Naive thymus-derived CD4-positive, alpha-beta T cell (primary cell): ENCODE results near the gene PIK3CG. TPM values are rescaled to one million over a fixed set of nuclear protein-coding genes. Genes with fewer than 3 reads are reported as not detected.

Experiments used
- ATAC-seq: fragments of 150-1000 bp; cut with Tn5 transposase; 2 replicates; pipeline ENCODE4 v1.10.0; 2021; ENCODE audit warnings: mild to moderate bottlenecking, moderate library complexity
- CTCF ChIA-PET: fragments of 350-600 bp; sonication (Branson Sonifier 250); formaldehyde crosslinking; loops from one replicate; lab custom pipeline; 2021; ENCODE audit warnings: antibody characterized with exemption; lab: Charles Lee
- POLR2A ChIA-PET: fragments of 350-600 bp; sonication (Branson Sonifier 250); formaldehyde crosslinking; loops from one replicate; lab custom pipeline; 2021; ENCODE audit warnings: antibody characterized with exemption, inconsistent platforms; lab: Charles Lee
- DNase-seq, 9 donors: peaks; one replicate each; pipeline versions ENCODE4 v3.0.0 to v3.0.0-alpha.2; 2020 to 2022; ENCODE audit warnings: mixed read lengths in 1 of 9
- H3K27ac ChIP-seq: one replicate; pipeline ENCODE4 v1.7.0; 2013; ENCODE audit warnings: mild to moderate bottlenecking, low read depth, low read length, moderate library complexity
- H3K27me3 ChIP-seq, 2 donors: one replicate each; pipeline ENCODE4 v1.7.0; 2013; ENCODE audit warnings: low read length in 2 of 2, mild to moderate bottlenecking in 2 of 2, moderate library complexity in 2 of 2; ENCODE audit not compliant: control insufficient read depth in 2 of 2, insufficient read depth in 2 of 2
- H3K36me3 ChIP-seq, 3 experiments: 1 replicate in 2 of 3; 2 replicates in 1 of 3; pipeline ENCODE4 v1.7.0; 2013; ENCODE audit warnings: low read length in 3 of 3, mild to moderate bottlenecking in 3 of 3, moderate library complexity in 1 of 3; ENCODE audit not compliant: insufficient read depth in 3 of 3, control insufficient read depth in 2 of 3
- H3K4me1 ChIP-seq, 2 donors: one replicate each; pipeline ENCODE4 v1.7.0; 2013; ENCODE audit warnings: low read length in 2 of 2, mild to moderate bottlenecking in 2 of 2, moderate library complexity in 1 of 2; ENCODE audit not compliant: control insufficient read depth in 2 of 2, insufficient read depth in 2 of 2
- H3K4me3 ChIP-seq: 2 replicates; pipeline ENCODE4 v1.7.0; 2013; ENCODE audit warnings: mild to moderate bottlenecking, low read length
- H3K9me3 ChIP-seq, 3 experiments: 1 replicate in 2 of 3; 2 replicates in 1 of 3; pipeline ENCODE4 v1.7.0; 2013; ENCODE audit warnings: low read length in 3 of 3; ENCODE audit not compliant: control insufficient read depth in 2 of 3
- H3K27ac Mint-ChIP-seq, 9 donors: one replicate each; pipeline ENCODE4 v1.8.0; 2020 to 2022; ENCODE audit warnings: mixed read lengths in 9 of 9, mild to moderate bottlenecking in 8 of 9, moderate library complexity in 5 of 9, inconsistent platforms in 2 of 9
- H3K27me3 Mint-ChIP-seq, 5 donors: one replicate each; pipeline ENCODE4 v1.8.0; 2021 to 2022; ENCODE audit warnings: mixed read lengths in 5 of 5, mild to moderate bottlenecking in 1 of 5
- H3K36me3 Mint-ChIP-seq, 5 donors: one replicate each; pipeline ENCODE4 v1.8.0; 2020 to 2022; ENCODE audit warnings: mixed read lengths in 5 of 5, mild to moderate bottlenecking in 3 of 5, inconsistent platforms in 1 of 5
- H3K4me1 Mint-ChIP-seq, 7 donors: one replicate each; pipeline ENCODE4 v1.8.0; 2020 to 2022; ENCODE audit warnings: mixed read lengths in 7 of 7, mild to moderate bottlenecking in 3 of 7, inconsistent platforms in 1 of 7
- H3K4me3 Mint-ChIP-seq, 10 donors: one replicate each; pipeline ENCODE4 v1.8.0; 2020 to 2022; ENCODE audit warnings: mild to moderate bottlenecking in 10 of 10, mixed read lengths in 10 of 10, moderate library complexity in 6 of 10, inconsistent platforms in 2 of 10
- H3K9me3 Mint-ChIP-seq, 11 donors: one replicate each; pipeline ENCODE4 v1.8.0; 2020 to 2022; ENCODE audit warnings: mixed read lengths in 11 of 11, mild to moderate bottlenecking in 4 of 11, inconsistent platforms in 1 of 11, moderate library complexity in 1 of 11
- intact Hi-C, 2 donors: fragments of 100-400 bp; cut with micrococcal nuclease; formaldehyde crosslinking; loops; one replicate each; pipeline ENCODE4 v1.15.1; 2023
- polyA plus RNA-seq, 2 donors: library from polyadenylated mRNA; unstranded; fragments of 300-500 nt; fragmentation: Illumina TruSeq; gene quantifications; one replicate each; pipeline ENCODE4 v1.2.3, GENCODE V29; 2021
- total RNA-seq, 6 experiments: library from RNA in 5 of 6; stranded (reverse) in 5 of 6; gene quantifications; 1 replicate in 5 of 6; 2 replicates in 1 of 6; pipeline ENCODE4 v1.2.3 and lab custom pipeline; 2021 to 2026

PIK3CG gene
- total and polyA plus RNA-seq, 7 experiments from 2014 or later: 15.3 to 54.9 (median 29.7) TPM

DNA sequence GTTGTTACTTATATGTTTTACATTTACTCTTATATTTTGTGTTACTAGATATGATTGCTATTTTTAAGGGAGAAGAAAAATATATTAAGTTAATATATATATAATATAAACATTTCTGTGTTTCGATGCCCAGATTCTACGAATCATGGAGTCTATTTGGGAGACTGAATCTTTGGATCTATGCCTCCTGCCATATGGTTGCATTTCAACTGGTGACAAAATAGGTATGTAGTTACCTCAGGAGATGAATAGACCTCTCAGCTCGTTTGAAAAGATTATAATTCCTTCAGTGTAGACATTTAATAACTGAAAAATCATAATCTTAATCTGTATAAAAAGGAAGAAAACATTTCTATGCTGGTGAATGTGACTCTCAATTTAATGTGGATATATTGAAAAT lies 16.9 kb downstream of the PIK3CG start:
- Histone ChIP-seq H3K27ac (no peak overlapping the region), H3K27me3 (no peaks in the 10 kb centered on the region), H3K36me3 (peaks cover 12 to 74% (median 42%) of the 10 kb centered on the region in 3 experiments), H3K4me1 (no peaks in the 10 kb centered on the region), H3K9me3 (no peaks in the 10 kb centered on the region), H3K4me3 (no peak overlapping the region)
- H3K4me3 Mint-ChIP-seq: no peak overlapping the region
- ATAC-seq (no peak), DNase-seq (no peak)
- no peak overlapping the region for H3K27ac Mint-ChIP-seq
- no peaks in the 10 kb centered on the region for H3K9me3 Mint-ChIP-seq
- POLR2A ChIA-PET: interaction anchor here (0.9 kb wide), 1 partner anchor 11 kb away, joined by 3 read pairs; no protein-coding TSS in a partner anchor
- H3K36me3 Mint-ChIP-seq: peaks cover 38 to 87% (median 75%) of the 10 kb centered on the region in 5 donors
- H3K4me1 Mint-ChIP-seq: peaks cover 17 to 41% (median 38%) of the 10 kb centered on the region in 7 donors
- no peaks in the 10 kb centered on the region for H3K27me3 Mint-ChIP-seq
- intact Hi-C loops: no loop called here
- CTCF ChIA-PET: no interaction called here

GRCh38 chr7:106883456-106884026 lies 18.5 kb downstream of the PIK3CG start:
- Mint-ChIP-seq H3K36me3 (peaks cover 45 to 88% (median 78%) of the 10 kb centered on the region in 5 donors), H3K4me1 (peaks cover 5 to 29% (median 23%) of the 10 kb centered on the region in 7 donors), H3K27ac (peak overlapping the region in 4 of 9 donors; percentile 12 to 49 (median 34)), H3K27me3 (no peaks in the 10 kb centered on the region), H3K4me3 (no peak overlapping the region), H3K9me3 (no peaks in the 10 kb centered on the region)
- ATAC-seq (no peak), DNase-seq (no peak)
- ChIA-PET POLR2A (no interaction called here), CTCF (no interaction called here)
- Histone ChIP-seq H3K4me1 (no peaks in the 10 kb centered on the region), H3K9me3 (no peaks in the 10 kb centered on the region), H3K27ac (no peak overlapping the region), H3K27me3 (no peaks in the 10 kb centered on the region), H3K36me3 (peaks cover 12 to 88% (median 52%) of the 10 kb centered on the region in 3 experiments), H3K4me3 (no peak overlapping the region)
- intact Hi-C loops: no loop called here

GRCh38 chr7:106885652-106886051 lies 20.6 kb downstream of the PIK3CG start:
- peaks cover 12 to 83% (median 47%) of the 10 kb centered on the region in 3 experiments for H3K36me3 ChIP-seq
- no peak for DNase-seq
- Mint-ChIP-seq H3K27ac (peak overlapping the region in 2 of 9 donors; percentile 19 to 23), H3K36me3 (peaks cover 43 to 86% (median 76%) of the 10 kb centered on the region in 5 donors), H3K9me3 (no peaks in the 10 kb centered on the region), H3K4me1 (peaks cover 3 to 13% (median 8%) of the 10 kb centered on the region in 7 donors), H3K27me3 (no peaks in the 10 kb centered on the region), H3K4me3 (no peak overlapping the region)
- no peaks in the 10 kb centered on the region for H3K27me3 ChIP-seq
- ChIA-PET CTCF (no interaction called here), POLR2A (no interaction called here)
- no peak for ATAC-seq
- no peak overlapping the region for H3K27ac ChIP-seq
- no peaks in the 10 kb centered on the region for H3K9me3 ChIP-seq
- no peak overlapping the region for H3K4me3 ChIP-seq
- H3K4me1 ChIP-seq: no peaks in the 10 kb centered on the region
- intact Hi-C loops: no loop called here

- Mint-ChIP-seq H3K27ac (peak overlapping the region in 1 of 9 donors; percentile 69), H3K9me3 (no peaks in the 10 kb centered on the region), H3K27me3 (no peaks in the 10 kb centered on the region), H3K36me3 (peaks cover 50 to 87% (median 79%) of the 10 kb centered on the region in 5 donors), H3K4me3 (no peak overlapping the region), H3K4me1 (peaks cover 4 to 15% (median 13%) of the 10 kb centered on the region in 7 donors)
- no peak for DNase-seq
- Histone ChIP-seq H3K4me3 (no peak overlapping the region), H3K4me1 (no peaks in the 10 kb centered on the region), H3K36me3 (peaks cover 15 to 88% (median 42%) of the 10 kb centered on the region in 3 experiments), H3K27me3 (no peaks in the 10 kb centered on the region), H3K27ac (no peak overlapping the region), H3K9me3 (no peaks in the 10 kb centered on the region)
- ChIA-PET POLR2A (no interaction called here), CTCF (no interaction called here)
- intact Hi-C loops: no loop called here
- no peak for ATAC-seq
Measured at GRCh38 chr7:106887421-106887820, 22.3 kb downstream of the PIK3CG start.

- H3K36me3 Mint-ChIP-seq: peaks cover 47 to 87% (median 75%) of the 10 kb centered on the region in 5 donors
- H3K4me1 Mint-ChIP-seq: peaks cover 4 to 21% (median 15%) of the 10 kb centered on the region in 7 donors
- Histone ChIP-seq H3K4me3 (no peak overlapping the region), H3K36me3 (peaks cover 14 to 88% (median 34%) of the 10 kb centered on the region in 3 experiments), H3K9me3 (no peaks in the 10 kb centered on the region), H3K4me1 (no peaks in the 10 kb centered on the region), H3K27me3 (no peaks in the 10 kb centered on the region), H3K27ac (no peak overlapping the region)
- H3K27me3 Mint-ChIP-seq: no peaks in the 10 kb centered on the region
- POLR2A ChIA-PET: no interaction called here
- H3K9me3 Mint-ChIP-seq: no peaks in the 10 kb centered on the region
- no peak overlapping the region for H3K4me3 Mint-ChIP-seq
- DNase-seq (no peak), ATAC-seq (no peak)
- intact Hi-C loops: no loop called here
- peak overlapping the region in 1 of 9 donors; percentile 43 for H3K27ac Mint-ChIP-seq
- CTCF ChIA-PET: no interaction called here
Measured at GRCh38 chr7:106888204-106888603, 23.1 kb downstream of the PIK3CG start.

- Histone ChIP-seq H3K27ac (no peak overlapping the region), H3K9me3 (no peaks in the 10 kb centered on the region), H3K36me3 (peaks cover 11 to 83% (median 24%) of the 10 kb centered on the region in 3 experiments), H3K27me3 (no peaks in the 10 kb centered on the region), H3K4me1 (peaks cover 0 to 6% of the 10 kb centered on the region in 2 donors), H3K4me3 (no peak overlapping the region)
- Mint-ChIP-seq H3K27ac (peak overlapping the region in 1 of 9 donors; percentile 9), H3K36me3 (peaks cover 30 to 80% (median 60%) of the 10 kb centered on the region in 5 donors), H3K9me3 (no peaks in the 10 kb centered on the region), H3K27me3 (no peaks in the 10 kb centered on the region), H3K4me3 (no peak overlapping the region), H3K4me1 (peaks cover 0 to 32% (median 16%) of the 10 kb centered on the region in 7 donors)
- ChIA-PET POLR2A (no interaction called here), CTCF (no interaction called here)
- ATAC-seq (no peak), DNase-seq (no peak)
- intact Hi-C loops: loop anchor here in 1 of 2 donors (10.0 kb wide), 1 partner anchor 154 kb away; the partner anchor contains the start of gene PRKAR2B
Measured at GRCh38 chr7:106890952-106891351, 25.9 kb downstream of the PIK3CG start.
